HEK293 (cell line): ENCODE data around the gene STAP2.

ENCODE experiments used
- CTCF ChIA-PET: fragments of 350-600 bp; formaldehyde crosslinking; extraction: SDS; loops from one replicate; lab custom pipeline; 2021; ENCODE audit warnings: antibody characterized with exemption; lab: Yijun Ruan, JAX
- POLR2A ChIA-PET: fragments of 300-600 bp; formaldehyde crosslinking; extraction: SDS; loops from one replicate; lab custom pipeline; 2020; ENCODE audit warnings: antibody characterized with exemption, inconsistent platforms; lab: Yijun Ruan, JAX
- H3K27ac ChIP-seq: fragments of 200-500 bp; sonication (Bioruptor generic); 2 replicates; pipeline ENCODE4 v1.5.1; 2014; ENCODE audit warnings: low read depth, low read length, control low read depth, inconsistent platforms; ENCODE audit errors: extremely low read depth
- H3K36me3 ChIP-seq, 2 experiments: fragments of 200-500 bp in 1 of 2; sonication (Bioruptor generic) in 1 of 2; 1 replicate in 1 of 2; 2 replicates in 1 of 2; pipeline ENCODE4 v1.5.1; 2014 to 2017; ENCODE audit warnings: inconsistent platforms in 2 of 2, low read length in 2 of 2; ENCODE audit not compliant: control insufficient read depth in 2 of 2, insufficient read depth in 1 of 2
- H3K4me1 ChIP-seq: fragments of 200-500 bp; sonication (Bioruptor generic); 2 replicates; pipeline ENCODE4 v1.5.1; 2014; ENCODE audit warnings: mild to moderate bottlenecking, low read length, inconsistent platforms; ENCODE audit not compliant: control insufficient read depth, insufficient read depth
- H3K4me3 ChIP-seq: 2 replicates; pipeline ENCODE4 v1.5.1; 2011; ENCODE audit warnings: low read depth, mild to moderate bottlenecking, control low read depth, low read length, moderate library complexity
- H3K9me3 ChIP-seq: fragments of 200-500 bp; sonication (Bioruptor generic); 2 replicates; pipeline ENCODE4 v1.5.1; 2014; ENCODE audit warnings: low read depth, low read length, inconsistent platforms; ENCODE audit not compliant: control insufficient read depth, insufficient read depth
- ELK4 ChIP-seq: IDR thresholded peaks from 2 replicates; pipeline ENCODE4 v1.6.1; 2011; ENCODE audit warnings: mild to moderate bottlenecking, low read depth, low read length, borderline replicate concordance
- GLIS2 ChIP-seq: fragments of 450-650 bp; formaldehyde crosslinking; IDR thresholded peaks from 2 replicates; pipeline ENCODE4 v1.5.1; 2016; ENCODE audit warnings: missing biosample characterization, missing genetic modification characterization
- KLF10 ChIP-seq: fragments of 450-650 bp; IDR thresholded peaks from 2 replicates; pipeline ENCODE4 v1.5.1; 2018; ENCODE audit warnings: missing biosample characterization, mild to moderate bottlenecking, missing genetic modification characterization
- KLF16 ChIP-seq: fragments of 450-650 bp; formaldehyde crosslinking; IDR thresholded peaks from 2 replicates; pipeline ENCODE4 v1.5.1; 2017; ENCODE audit warnings: missing biosample characterization, missing genetic modification characterization
- KLF17 ChIP-seq: fragments of 450-650 bp; formaldehyde crosslinking; IDR thresholded peaks from 2 replicates; pipeline ENCODE4 v1.5.1; 2016; ENCODE audit warnings: missing biosample characterization, missing genetic modification characterization
- KLF9 ChIP-seq: fragments of 450-650 bp; formaldehyde crosslinking; IDR thresholded peaks from 2 replicates; pipeline ENCODE4 v1.5.1; 2016; ENCODE audit warnings: missing biosample characterization, missing genetic modification characterization, low read depth
- PATZ1 ChIP-seq: fragments of 450-650 bp; formaldehyde crosslinking; IDR thresholded peaks from 2 replicates; pipeline ENCODE4 v1.5.1; 2016; ENCODE audit warnings: missing biosample characterization, missing genetic modification characterization
- PRDM10 ChIP-seq: fragments of 450-650 bp; formaldehyde crosslinking; IDR thresholded peaks from 2 replicates; pipeline ENCODE4 v1.5.1; 2016; ENCODE audit warnings: missing biosample characterization, missing genetic modification characterization
- SP2 ChIP-seq: fragments of 450-650 bp; formaldehyde crosslinking; IDR thresholded peaks from 2 replicates; pipeline ENCODE4 v1.5.1; 2016; ENCODE audit warnings: missing biosample characterization, missing genetic modification characterization
- SP3 ChIP-seq: fragments of 450-650 bp; formaldehyde crosslinking; IDR thresholded peaks from 2 replicates; pipeline ENCODE4 v1.5.1; 2016; ENCODE audit warnings: missing biosample characterization, missing genetic modification characterization
- TRIM28 ChIP-seq: IDR thresholded peaks from 2 replicates; pipeline ENCODE4 v1.6.1; 2011; ENCODE audit warnings: low read length, control low read depth, borderline replicate concordance
- ZBTB8A ChIP-seq: fragments of 450-650 bp; formaldehyde crosslinking; IDR thresholded peaks from 2 replicates; pipeline ENCODE4 v1.5.1; 2016; ENCODE audit warnings: missing biosample characterization, missing genetic modification characterization
- ZFHX2 ChIP-seq: fragments of 450-650 bp; formaldehyde crosslinking; conservative IDR thresholded peaks from 2 replicates; pipeline ENCODE4 v1.5.1; 2016; ENCODE audit warnings: missing biosample characterization, missing genetic modification characterization
- ZFP3 ChIP-seq: fragments of 450-650 bp; formaldehyde crosslinking; IDR thresholded peaks from 2 replicates; pipeline ENCODE4 v1.5.1; 2016; ENCODE audit warnings: low read depth, missing biosample characterization, missing genetic modification characterization
- ZNF132 ChIP-seq: fragments of 450-650 bp; formaldehyde crosslinking; IDR thresholded peaks from 2 replicates; pipeline ENCODE4 v1.5.1; 2017; ENCODE audit warnings: missing biosample characterization, missing genetic modification characterization, borderline replicate concordance
- ZNF24 ChIP-seq: fragments of 450-650 bp; formaldehyde crosslinking; IDR thresholded peaks from 2 replicates; pipeline ENCODE4 v1.5.1; 2016; ENCODE audit warnings: missing biosample characterization, missing genetic modification characterization
- ZNF324 ChIP-seq: fragments of 450-650 bp; formaldehyde crosslinking; IDR thresholded peaks from 2 replicates; pipeline ENCODE4 v1.5.1; 2016; ENCODE audit warnings: missing biosample characterization, missing genetic modification characterization
- ZNF48 ChIP-seq: fragments of 450-650 bp; formaldehyde crosslinking; IDR thresholded peaks from 2 replicates; pipeline ENCODE4 v1.5.1; 2016; ENCODE audit warnings: missing biosample characterization, missing genetic modification characterization
- ZNF555 ChIP-seq: fragments of 450-650 bp; formaldehyde crosslinking; conservative IDR thresholded peaks from 2 replicates; pipeline ENCODE4 v1.5.1; 2017; ENCODE audit warnings: missing biosample characterization, mild to moderate bottlenecking, missing genetic modification characterization, inconsistent platforms
- ZNF596 ChIP-seq: fragments of 450-650 bp; IDR thresholded peaks from 2 replicates; pipeline ENCODE4 v1.5.0; 2018; ENCODE audit warnings: missing biosample characterization, mild to moderate bottlenecking, missing genetic modification characterization, moderate library complexity
- ZNF626 ChIP-seq: fragments of 450-650 bp; sonication (Bioruptor Pico); formaldehyde crosslinking; IDR thresholded peaks from 2 replicates; pipeline ENCODE4 v1.5.1; 2018; ENCODE audit warnings: missing biosample characterization, missing genetic modification characterization, inconsistent platforms
- ZSCAN16 ChIP-seq: fragments of 450-650 bp; formaldehyde crosslinking; IDR thresholded peaks from 2 replicates; pipeline ENCODE4 v1.5.1; 2016; ENCODE audit warnings: missing biosample characterization, missing genetic modification characterization
- ZSCAN23 ChIP-seq: fragments of 450-650 bp; formaldehyde crosslinking; IDR thresholded peaks from 2 replicates; pipeline ENCODE4 v1.5.1; 2016; ENCODE audit warnings: missing biosample characterization, missing genetic modification characterization
- TF ChIP-seq, protein P1 (sequence below): fragments of 450-650 bp; formaldehyde crosslinking; IDR thresholded peaks from 2 replicates; pipeline ENCODE4 v1.5.1; 2016; ENCODE audit warnings: missing biosample characterization, missing genetic modification characterization

Gene STAP2

GRCh38 chr19:4343370-4344307 is 5.0 kb upstream of the STAP2 start, which contains the start of gene MPND (continued):
- peak; percentile 79; the same call in 1 of the 2 replicates for TF ChIP-seq ZFHX2 (tag by site-specific recombination)
- peak; percentile 85 for TF ChIP-seq KLF9 (tag by site-specific recombination)
- TF ChIP-seq PRDM10 (tag by site-specific recombination) = peak; percentile 30; the same call in 1 of the 2 replicates
- TF ChIP-seq GLIS2 (tag by site-specific recombination) = peak; percentile 22; the same call in 1 of the 2 replicates
- TF ChIP-seq ZSCAN23 (tag by site-specific recombination) = no peak
- TF ChIP-seq KLF10 = peak; percentile 26; the same call in 1 of the 2 replicates
- peak; percentile 67 for TF ChIP-seq SP3
- peak; percentile 56 for TF ChIP-seq SP2 (tag by site-specific recombination)
- no peak for TF ChIP-seq ZNF555 (tag by site-specific recombination)

GRCh38 chr19:4342615-4343369 is 4.2 kb upstream of the STAP2 start:
- H3K4me3 ChIP-seq = peak overlapping the region; percentile 73
- no peaks in the 10 kb centered on the region for H3K9me3 ChIP-seq
- POLR2A ChIA-PET = interaction anchor here (0.6 to 3.2 kb wide), 38 partner anchors 9 to 1867 kb away, joined by 3 to 29 read pairs (median 4); partner anchors contain the start of genes CHAF1A, FSD1, GADD45B and HDGFL2
- H3K4me1 ChIP-seq = peaks cover 3% of the 10 kb centered on the region; the same call in 1 of the 2 replicates
- peaks cover 5 to 17% of the 10 kb centered on the region in 2 experiments; a peak in 2 of 3 replicates for H3K36me3 ChIP-seq
- CTCF ChIA-PET = interaction anchor here (0.7 to 3.9 kb wide), 5 partner anchors 10 to 76 kb away, joined by 3 to 44 read pairs (median 9); no protein-coding TSS in a partner anchor
- H3K27ac ChIP-seq = peak overlapping the region; percentile 68
- TF ChIP-seq, protein P1, sequence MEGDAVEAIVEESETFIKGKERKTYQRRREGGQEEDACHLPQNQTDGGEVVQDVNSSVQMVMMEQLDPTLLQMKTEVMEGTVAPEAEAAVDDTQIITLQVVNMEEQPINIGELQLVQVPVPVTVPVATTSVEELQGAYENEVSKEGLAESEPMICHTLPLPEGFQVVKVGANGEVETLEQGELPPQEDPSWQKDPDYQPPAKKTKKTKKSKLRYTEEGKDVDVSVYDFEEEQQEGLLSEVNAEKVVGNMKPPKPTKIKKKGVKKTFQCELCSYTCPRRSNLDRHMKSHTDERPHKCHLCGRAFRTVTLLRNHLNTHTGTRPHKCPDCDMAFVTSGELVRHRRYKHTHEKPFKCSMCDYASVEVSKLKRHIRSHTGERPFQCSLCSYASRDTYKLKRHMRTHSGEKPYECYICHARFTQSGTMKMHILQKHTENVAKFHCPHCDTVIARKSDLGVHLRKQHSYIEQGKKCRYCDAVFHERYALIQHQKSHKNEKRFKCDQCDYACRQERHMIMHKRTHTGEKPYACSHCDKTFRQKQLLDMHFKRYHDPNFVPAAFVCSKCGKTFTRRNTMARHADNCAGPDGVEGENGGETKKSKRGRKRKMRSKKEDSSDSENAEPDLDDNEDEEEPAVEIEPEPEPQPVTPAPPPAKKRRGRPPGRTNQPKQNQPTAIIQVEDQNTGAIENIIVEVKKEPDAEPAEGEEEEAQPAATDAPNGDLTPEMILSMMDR (tag by site-specific recombination) = peak; percentile 75
- TF ChIP-seq PATZ1 (tag by site-specific recombination) (peak; percentile 56; the same call in 1 of the 2 replicates), KLF17 (tag by site-specific recombination) (peak; percentile 88), SP3 (peak; percentile 81), KLF16 (peak; percentile 90), ZNF24 (no peak), ZNF324 (tag by site-specific recombination) (peak; percentile 95), ZNF132 (tag by site-specific recombination) (no peak), ZFP3 (tag by site-specific recombination) (0 out of 2 replicates have a peak, but pooled peaks have one; percentile 15), ZSCAN16 (tag by site-specific recombination) (no peak), TRIM28 (no peak), ZNF596 (no peak), ZBTB8A (tag by site-specific recombination) (peak; percentile 61), ZNF48 (tag by site-specific recombination) (no peak), ZNF626 (tag by site-specific recombination) (no peak), ELK4 (no peak)
